ENCODE data around the gene TANGO2. TPM values are rescaled to one million over a fixed set of nuclear protein-coding genes. Genes with fewer than 3 reads are reported as not detected.

TANGO2 gene
- total and polyA plus RNA-seq, 9 of the 15 experiments (the other 6 are each of a cell fraction or from before 2014, with no cell fraction given), result 15.5 to 94.9 (median 70.1) TPM

DNA sequence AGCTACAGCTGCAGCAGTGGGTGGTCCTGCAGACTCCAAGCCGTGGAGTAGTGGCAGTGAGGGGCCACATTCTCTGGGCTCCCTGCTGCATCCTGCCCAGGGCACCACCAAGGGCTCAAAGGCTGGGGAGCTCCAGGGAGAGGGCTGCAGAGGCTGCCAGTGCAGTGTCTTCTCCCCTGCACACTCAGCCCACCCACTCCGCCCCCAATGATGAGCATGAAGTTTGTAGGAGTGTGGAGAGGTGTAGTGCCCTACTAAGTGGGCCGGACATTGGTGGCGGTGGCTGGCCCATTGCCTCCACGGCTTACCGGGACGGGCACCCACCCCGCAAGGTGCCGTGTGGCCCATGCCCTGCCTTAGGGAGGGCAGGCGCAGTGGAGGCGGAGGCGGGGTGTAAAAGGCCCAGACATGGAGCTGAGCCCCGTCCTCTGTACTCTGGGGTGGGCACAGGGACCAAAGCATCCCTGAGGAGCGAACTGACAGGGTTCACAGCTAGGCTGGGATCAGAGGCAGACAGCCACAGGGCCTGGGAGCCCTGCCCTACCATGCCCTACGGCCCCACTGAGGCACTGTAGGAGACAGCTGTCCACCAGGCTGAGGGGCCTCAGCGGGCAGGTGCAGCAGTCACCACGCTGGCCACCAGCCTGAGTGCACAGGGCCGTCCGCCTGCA is 23.2 kb upstream of the TANGO2 start (continued):
- TF ChIP-seq, protein P1, sequence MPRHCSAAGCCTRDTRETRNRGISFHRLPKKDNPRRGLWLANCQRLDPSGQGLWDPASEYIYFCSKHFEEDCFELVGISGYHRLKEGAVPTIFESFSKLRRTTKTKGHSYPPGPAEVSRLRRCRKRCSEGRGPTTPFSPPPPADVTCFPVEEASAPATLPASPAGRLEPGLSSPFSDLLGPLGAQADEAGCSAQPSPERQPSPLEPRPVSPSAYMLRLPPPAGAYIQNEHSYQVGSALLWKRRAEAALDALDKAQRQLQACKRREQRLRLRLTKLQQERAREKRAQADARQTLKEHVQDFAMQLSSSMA (CRISPR knock-in tag; IDR thresholded peaks at IDR 0.05), result no peak
- TF ChIP-seq ZKSCAN1 (IDR thresholded peaks at IDR 0.05; ENCODE audit: low read depth, low read length), result no peak
- TF ChIP-seq ZNF232 (CRISPR knock-in tag; IDR thresholded peaks at IDR 0.05), result no peak
- TF ChIP-seq SRF (CRISPR knock-in tag; IDR thresholded peaks at IDR 0.05), result no peak
- TF ChIP-seq FIP1L1 (IDR thresholded peaks at IDR 0.05; ENCODE audit: low read depth, low read length, poor library complexity, severe bottlenecking), result peak; percentile 29
- no peak for TF ChIP-seq ZNF175 (CRISPR knock-in tag; IDR thresholded peaks at IDR 0.05; ENCODE audit: low read depth)
- TF ChIP-seq RFX1 (IDR thresholded peaks at IDR 0.05), result no peak
- TF ChIP-seq POLR2G (IDR thresholded peaks at IDR 0.05; ENCODE audit: low read depth, low read length), result peak; percentile 52
- peak; percentile 63 for TF ChIP-seq WHSC1 (IDR thresholded peaks at IDR 0.05; ENCODE audit: low read length)
- no peak for TF ChIP-seq KDM1A (IDR thresholded peaks at IDR 0.05)
- TF ChIP-seq, protein P2, sequence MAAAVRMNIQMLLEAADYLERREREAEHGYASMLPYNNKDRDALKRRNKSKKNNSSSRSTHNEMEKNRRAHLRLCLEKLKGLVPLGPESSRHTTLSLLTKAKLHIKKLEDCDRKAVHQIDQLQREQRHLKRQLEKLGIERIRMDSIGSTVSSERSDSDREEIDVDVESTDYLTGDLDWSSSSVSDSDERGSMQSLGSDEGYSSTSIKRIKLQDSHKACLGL (CRISPR knock-in tag; IDR thresholded peaks at IDR 0.05; ENCODE audit: borderline replicate concordance, poor library complexity, severe bottlenecking), result no peak
- TF ChIP-seq NR1H2 (CRISPR knock-in tag; IDR thresholded peaks at IDR 0.05), result no peak
- TF ChIP-seq LEF1 (IDR thresholded peaks at IDR 0.05), result no peak
- TF ChIP-seq ZNF140 (CRISPR knock-in tag; IDR thresholded peaks at IDR 0.05), result no peak
- TF ChIP-seq SPI1 (IDR thresholded peaks at IDR 0.05; ENCODE audit: borderline replicate concordance, low read depth, low read length), result no peak
- no peak for TF ChIP-seq ZNF696 (CRISPR knock-in tag; conservative IDR thresholded peaks at IDR 0.05)
- TF ChIP-seq ILF3 (IDR thresholded peaks at IDR 0.05; ENCODE audit: borderline replicate concordance), result no peak
- TF ChIP-seq MTA3 (IDR thresholded peaks at IDR 0.05; ENCODE audit: borderline replicate concordance), result no peak
- TF ChIP-seq BRF1 (IDR thresholded peaks at IDR 0.05; ENCODE audit: borderline replicate concordance, extremely low read depth, insufficient read length), result no peak
- peak; percentile 63 for TF ChIP-seq KLF1 (tag; IDR thresholded peaks at IDR 0.05)
- peak; percentile 56 for TF ChIP-seq EGR1 (conservative IDR thresholded peaks at IDR 0.05)
- no peak for TF ChIP-seq PRPF4 (IDR thresholded peaks at IDR 0.05; ENCODE audit: insufficient read depth, low read depth, low read length, poor library complexity, severe bottlenecking)
- no peak for TF ChIP-seq CHD4 (IDR thresholded peaks at IDR 0.05; ENCODE audit: insufficient read depth, insufficient replicate concordance, low read depth, low read length, poor library complexity, severe bottlenecking)
- no peak for TF ChIP-seq TGIF2 (CRISPR knock-in tag; IDR thresholded peaks at IDR 0.05)
- peak; percentile 46 for TF ChIP-seq SETDB1 (IDR thresholded peaks at IDR 0.05; ENCODE audit: low read length)
- TF ChIP-seq, protein P3, sequence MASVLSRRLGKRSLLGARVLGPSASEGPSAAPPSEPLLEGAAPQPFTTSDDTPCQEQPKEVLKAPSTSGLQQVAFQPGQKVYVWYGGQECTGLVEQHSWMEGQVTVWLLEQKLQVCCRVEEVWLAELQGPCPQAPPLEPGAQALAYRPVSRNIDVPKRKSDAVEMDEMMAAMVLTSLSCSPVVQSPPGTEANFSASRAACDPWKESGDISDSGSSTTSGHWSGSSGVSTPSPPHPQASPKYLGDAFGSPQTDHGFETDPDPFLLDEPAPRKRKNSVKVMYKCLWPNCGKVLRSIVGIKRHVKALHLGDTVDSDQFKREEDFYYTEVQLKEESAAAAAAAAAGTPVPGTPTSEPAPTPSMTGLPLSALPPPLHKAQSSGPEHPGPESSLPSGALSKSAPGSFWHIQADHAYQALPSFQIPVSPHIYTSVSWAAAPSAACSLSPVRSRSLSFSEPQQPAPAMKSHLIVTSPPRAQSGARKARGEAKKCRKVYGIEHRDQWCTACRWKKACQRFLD (CRISPR knock-in tag; IDR thresholded peaks at IDR 0.05), result no peak
- no peak for TF ChIP-seq ZNF197 (CRISPR knock-in tag; IDR thresholded peaks at IDR 0.05; ENCODE audit: low read depth)
- no peak for TF ChIP-seq PML (IDR thresholded peaks at IDR 0.05; ENCODE audit: low read length)

All from K562 (cell line).